AG04450 (cell line): ENCODE results near the gene VEPH1. TPM values are rescaled to one million over a fixed set of nuclear protein-coding genes. Genes with fewer than 3 reads are reported as not detected.
"Not testable (repeated sequence)": the region's sequence is repeated elsewhere in the genome, so short reads cannot be mapped to it uniquely, and the experiment has no call there.

ENCODE experiments used
- CTCF ChIA-PET: fragments of 300-600, 350-600 bp; formaldehyde crosslinking; extraction: SDS; loops from one replicate; lab custom pipeline; 2022; ENCODE audit warnings: antibody characterized with exemption, inconsistent platforms; lab: Charles Lee
- POLR2A ChIA-PET: fragments of 350-600 bp; formaldehyde crosslinking; extraction: SDS; loops from one replicate; lab custom pipeline; 2021; ENCODE audit warnings: antibody characterized with exemption, inconsistent platforms; lab: Yijun Ruan, JAX
- DNase-seq: peaks from one replicate; pipeline ENCODE4 v3.0.0-alpha.2; 2011; ENCODE audit warnings: low read depth, low spot score
- H3K27ac ChIP-seq: one replicate; pipeline ENCODE4 v1.5.1; 2012; ENCODE audit warnings: low read depth, low read length, control low read depth
- H3K27me3 ChIP-seq: one replicate; pipeline ENCODE4 v1.6.0; 2012; ENCODE audit warnings: low read length; ENCODE audit not compliant: control insufficient read depth, insufficient read depth
- H3K4me3 ChIP-seq: 2 replicates; pipeline ENCODE4 v1.5.1; 2011; ENCODE audit warnings: mild to moderate bottlenecking, low read depth, low read length, control low read depth
- H3K9me3 ChIP-seq: 2 replicates; pipeline ENCODE4 v1.5.1; 2012; ENCODE audit warnings: low read length; ENCODE audit not compliant: control insufficient read depth, insufficient read depth
- CTCF ChIP-seq: IDR thresholded peaks from 2 replicates; pipeline ENCODE4 v1.5.1; 2011; ENCODE audit warnings: low read depth, low read length, control low read depth, inconsistent platforms
- polyA plus RNA-seq: library from polyadenylated mRNA; depleted of rRNA; stranded (reverse); fragments of >200 nt; gene quantifications from 2 replicates; pipeline ENCODE4 v1.2.3, GENCODE V29; 2011

VEPH1 gene
- polyA plus RNA-seq, 1 experiment = 36.4 TPM

- no peak for TF ChIP-seq CTCF
- no peaks in the 10 kb centered on the region for H3K27me3 ChIP-seq
- no peak overlapping the region for H3K4me3 ChIP-seq
- H3K27ac ChIP-seq = no peak overlapping the region
- DNase-seq = no peak
- POLR2A ChIA-PET = interaction anchor here (0.7 kb wide), 1 partner anchor 87 kb away, joined by 3 read pairs; no protein-coding TSS in a partner anchor
- no peaks in the 10 kb centered on the region for H3K9me3 ChIP-seq
- CTCF ChIA-PET = no interaction called here
Measured at GRCh38 chr3:157354254-157354653, 149.0 kb downstream of the VEPH1 start.

- no peak overlapping the region for H3K27ac ChIP-seq
- no peaks in the 10 kb centered on the region for H3K27me3 ChIP-seq
- no peak overlapping the region for H3K4me3 ChIP-seq
- TF ChIP-seq CTCF = no peak
- ChIA-PET CTCF (no interaction called here), POLR2A (no interaction called here)
- H3K9me3 ChIP-seq = no peaks in the 10 kb centered on the region
- no peak for DNase-seq
Measured at GRCh38 chr3:157353652-157354051, 149.6 kb downstream of the VEPH1 start.

DNA sequence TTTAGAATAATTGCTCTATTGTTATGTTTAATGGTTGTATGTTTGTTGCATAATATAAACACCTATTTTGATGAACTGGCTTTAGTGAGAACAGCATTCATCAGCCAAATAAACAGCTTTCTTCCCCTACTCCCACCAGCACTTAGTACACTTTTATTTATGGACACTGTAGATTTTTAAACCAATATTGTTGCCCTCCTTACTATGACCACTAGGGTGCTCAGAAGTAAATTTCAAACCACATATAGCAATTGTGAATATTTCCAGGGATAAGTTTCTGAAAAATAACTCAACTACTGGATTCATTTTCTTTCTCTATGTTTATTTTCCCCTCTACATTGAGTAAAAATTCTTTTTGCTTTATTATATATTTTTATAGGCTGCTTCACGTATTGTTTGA, 151.2 kb downstream of the VEPH1 start:
- ChIA-PET POLR2A (no interaction called here), CTCF (interaction anchor here (0.6 kb wide), 1 partner anchor 1349 kb away, joined by 3 read pairs; no protein-coding TSS in a partner anchor)
- H3K27ac ChIP-seq = no peak overlapping the region
- no peak for DNase-seq
- H3K9me3 ChIP-seq = peaks cover 7% of the 10 kb centered on the region
- TF ChIP-seq CTCF = peak; percentile 15; the same call in 1 of the 2 replicates
- no peaks in the 10 kb centered on the region for H3K27me3 ChIP-seq
- H3K4me3 ChIP-seq = no peak overlapping the region

- CTCF ChIA-PET, H3K27ac ChIP-seq, H3K9me3 ChIP-seq, POLR2A ChIA-PET, DNase-seq, H3K27me3 ChIP-seq, H3K4me3 ChIP-seq: not testable (repeated sequence)
Measured at GRCh38 chr3:157350651-157351050, 152.6 kb downstream of the VEPH1 start.

- POLR2A ChIA-PET, H3K9me3 ChIP-seq, H3K4me3 ChIP-seq, H3K27me3 ChIP-seq, H3K27ac ChIP-seq, CTCF ChIA-PET, DNase-seq: not testable (repeated sequence)
Measured at GRCh38 chr3:157348304-157349075, 154.7 kb downstream of the VEPH1 start.

DNA sequence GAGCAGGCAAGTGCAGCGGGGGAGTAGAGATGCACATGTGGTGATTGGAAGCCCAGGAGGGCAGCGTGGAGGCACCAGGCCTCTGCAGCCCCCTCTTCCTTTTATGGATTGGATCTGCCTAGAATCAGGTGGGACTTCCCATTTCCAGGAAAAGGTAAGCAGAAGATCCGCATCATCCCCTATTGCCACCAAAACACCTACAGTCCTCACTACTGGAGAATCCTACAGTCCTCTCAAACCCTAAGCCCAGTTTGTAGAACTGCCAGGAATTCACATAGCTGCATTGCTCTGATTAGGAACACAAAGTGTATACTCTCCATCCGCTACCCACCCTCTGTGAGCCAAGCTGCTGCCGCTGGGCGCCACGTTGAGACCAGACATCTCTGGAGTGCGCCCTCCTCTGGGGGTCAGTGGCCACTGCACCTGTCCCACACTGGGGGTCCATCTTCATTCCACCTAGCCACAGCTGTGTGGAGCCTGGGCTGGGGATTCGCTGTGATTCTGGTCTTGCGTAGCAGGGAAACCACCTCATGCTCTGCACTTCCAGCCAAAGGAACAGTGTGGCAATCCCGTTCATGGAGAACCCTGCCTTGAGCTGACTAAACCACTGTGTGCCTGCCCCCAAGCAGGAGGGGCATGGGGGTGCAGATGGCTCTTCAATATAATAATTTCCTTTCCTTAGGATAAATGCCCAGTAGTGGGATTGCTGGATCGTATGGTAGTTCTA, 155.5 kb downstream of the VEPH1 start:
- DNase-seq = no peak
- Histone ChIP-seq H3K27ac (no peak overlapping the region), H3K9me3 (peaks cover 7% of the 10 kb centered on the region), H3K4me3 (no peak overlapping the region), H3K27me3 (no peaks in the 10 kb centered on the region)
- ChIA-PET CTCF (no interaction called here), POLR2A (no interaction called here)
- peak; percentile 22; the same call in 1 of the 2 replicates for TF ChIP-seq CTCF
